GM18870 (cell line): ENCODE measurements around the gene ARHGAP23.

Source experiments
- ATAC-seq: cut with Tn5 transposase; IDR thresholded peaks from one replicate; pipeline ENCODE4 v1.9.1; 2021; ENCODE audit warnings: moderate library complexity; ENCODE audit not compliant: unreplicated experiment

ARHGAP23 gene

GRCh38 chr17:38442548-38442947, 14.3 kb downstream of the ARHGAP23 start:
- ATAC-seq, result no peak

GRCh38 chr17:38443356-38444031, 15.2 kb downstream of the ARHGAP23 start:
- no peak for ATAC-seq

- no peak for ATAC-seq
Observed at GRCh38 chr17:38444151-38444550, 15.9 kb downstream of the ARHGAP23 start.

DNA sequence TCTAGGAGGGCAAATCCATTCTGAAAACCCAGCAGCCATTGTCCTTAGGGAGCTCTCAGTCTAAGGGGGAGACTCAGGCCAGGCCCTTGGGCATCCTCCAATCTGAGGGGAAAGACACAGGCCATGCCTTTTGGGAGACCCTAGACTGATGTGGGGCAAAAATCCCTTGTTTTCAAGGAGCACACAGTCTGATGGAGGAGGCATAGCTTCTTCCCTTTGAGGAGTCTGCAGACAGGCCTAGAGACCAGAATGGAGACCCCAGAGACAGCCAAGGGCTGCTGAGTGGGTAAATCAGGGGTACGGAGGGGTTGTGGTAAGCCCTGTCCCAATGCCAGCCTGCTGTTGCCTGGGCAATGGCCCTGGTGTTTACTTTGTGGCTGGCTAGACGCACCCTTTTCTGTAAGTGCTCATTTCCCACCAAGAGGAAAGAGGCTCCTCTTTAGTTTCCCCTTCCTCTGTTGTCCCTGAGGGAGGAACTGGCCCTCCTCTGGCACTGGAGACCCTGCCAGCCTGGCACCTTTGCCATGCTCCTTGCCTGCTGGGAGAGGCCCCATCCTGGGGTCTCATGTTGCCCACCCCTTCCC, 19.3 kb downstream of the ARHGAP23 start:
- ATAC-seq, result no peak

- ATAC-seq, result no peak
Observed at GRCh38 chr17:38448208-38448771, 20.0 kb downstream of the ARHGAP23 start.

GRCh38 chr17:38449364-38449763, 21.1 kb downstream of the ARHGAP23 start:
- ATAC-seq, result no peak

DNA sequence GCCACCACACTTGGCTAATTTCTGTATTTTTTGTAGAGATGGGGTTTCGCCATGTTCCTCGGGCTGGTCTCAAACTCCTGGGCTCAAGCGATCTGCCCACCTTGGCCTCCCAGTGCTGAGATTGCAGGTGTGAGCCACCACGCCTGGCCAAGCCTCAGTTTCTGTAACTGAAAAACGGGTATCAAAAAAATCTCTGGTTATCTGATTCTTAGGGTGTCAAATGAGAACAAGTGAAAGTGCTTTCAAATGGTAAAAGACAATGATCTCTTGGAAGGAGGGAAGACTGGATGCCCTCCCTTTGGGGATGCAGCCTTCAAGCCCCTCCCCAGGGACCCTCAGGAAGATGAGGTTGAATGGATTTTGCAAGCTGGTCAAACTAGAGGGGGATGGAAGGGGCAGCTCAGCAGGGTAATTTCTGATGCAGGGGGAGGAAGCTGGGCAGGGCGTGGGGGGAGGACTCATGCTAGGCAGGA, 22.3 kb downstream of the ARHGAP23 start:
- no peak for ATAC-seq

DNA sequence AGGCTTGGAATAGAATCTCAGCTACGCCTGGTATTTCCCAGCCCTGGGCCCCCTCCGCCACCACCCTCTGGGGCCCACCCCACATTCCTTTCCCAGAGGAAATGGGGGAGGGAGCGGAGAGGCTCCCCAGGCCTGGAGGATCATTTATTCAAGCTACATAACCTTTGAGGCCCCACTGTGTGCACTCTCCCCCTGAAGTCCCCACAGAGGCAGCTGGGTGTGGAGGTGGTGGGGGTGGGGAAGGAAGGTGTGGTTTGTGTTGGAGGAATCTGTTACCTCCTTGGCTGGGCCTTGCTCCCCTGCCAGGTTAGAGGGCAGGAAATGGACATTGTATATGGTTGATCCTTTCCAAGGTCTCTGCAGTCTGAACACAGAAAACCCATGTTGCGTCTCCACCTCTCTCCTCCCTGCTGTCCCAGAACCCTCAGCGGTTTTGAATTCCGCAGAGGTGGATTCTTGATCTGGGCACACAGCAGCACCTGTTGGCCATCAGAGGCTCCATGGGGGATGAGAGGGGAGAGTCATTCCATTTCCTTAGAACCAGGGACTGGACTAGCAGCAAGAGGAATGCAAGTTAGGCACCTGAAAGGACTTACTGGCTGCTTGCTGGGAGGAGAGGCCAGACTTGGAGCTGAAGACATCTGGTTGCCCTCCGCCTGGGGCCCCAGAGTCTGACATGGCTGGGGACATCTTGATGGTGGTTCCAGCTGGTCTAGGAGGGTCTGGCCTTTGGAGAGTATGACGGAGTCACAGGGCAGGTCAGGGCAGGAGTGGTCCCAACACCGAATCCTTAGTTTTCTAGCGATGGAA, 23.0 kb downstream of the ARHGAP23 start:
- ATAC-seq, result no peak

GRCh38 chr17:38451840-38452529, 23.7 kb downstream of the ARHGAP23 start:
- no peak for ATAC-seq

- ATAC-seq, result no peak
Observed at GRCh38 chr17:38452719-38453118, 24.5 kb downstream of the ARHGAP23 start.

- no peak for ATAC-seq
Observed at GRCh38 chr17:38453951-38454421, 25.7 kb downstream of the ARHGAP23 start.

DNA sequence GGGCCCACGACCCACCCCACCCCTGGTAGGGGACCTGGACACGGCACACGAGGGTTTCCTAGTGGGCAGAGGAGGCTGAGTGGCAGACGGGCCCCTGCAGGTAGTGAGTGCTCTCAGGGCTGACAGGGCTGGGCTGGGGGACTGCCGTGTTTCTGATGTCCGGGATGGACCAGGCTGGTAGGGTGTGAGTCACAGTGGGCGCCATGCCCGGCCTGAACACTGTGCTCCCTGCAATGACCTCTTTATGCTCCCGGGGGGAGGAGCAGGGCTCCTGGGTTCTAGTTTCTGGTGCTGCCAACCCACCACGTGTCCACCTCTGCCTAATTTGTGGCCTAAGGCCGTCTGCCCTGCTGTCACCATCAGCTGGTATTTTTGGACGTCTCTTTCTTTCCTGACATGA, 26.3 kb downstream of the ARHGAP23 start:
- no peak for ATAC-seq

DNA sequence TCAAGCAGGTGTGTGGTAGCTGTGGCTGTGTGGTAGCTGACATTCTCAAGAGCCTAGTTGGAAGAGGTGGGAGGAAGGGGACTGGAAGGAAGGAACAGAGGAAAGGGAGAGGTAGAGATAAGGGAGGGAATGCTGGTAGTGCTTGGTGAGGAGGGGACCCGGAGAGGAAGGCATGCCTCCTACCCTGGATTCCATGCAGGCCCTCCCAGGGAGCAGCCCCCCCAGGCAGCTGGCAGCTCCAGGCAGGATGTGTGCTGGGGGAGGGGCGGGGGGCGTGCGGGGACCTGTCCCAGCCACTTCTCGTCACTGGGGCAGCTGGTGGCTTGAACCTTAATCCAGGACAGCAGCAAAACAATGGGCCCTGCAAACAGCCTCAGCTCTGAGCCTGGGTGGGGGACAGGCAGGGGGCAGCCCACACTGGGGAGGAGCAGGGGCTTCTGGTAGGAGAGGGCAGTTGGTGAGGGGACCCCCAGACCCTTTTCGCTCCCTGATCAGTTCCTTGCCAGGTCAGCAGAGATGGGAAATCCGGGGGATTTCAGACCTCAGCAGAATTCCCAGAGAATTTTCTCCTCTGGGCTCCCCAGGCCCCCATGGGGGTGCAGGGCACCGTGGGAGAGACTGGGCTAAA, 27.1 kb downstream of the ARHGAP23 start:
- ATAC-seq, result no peak

- no peak for ATAC-seq
Observed at GRCh38 chr17:38456031-38456815, 28.0 kb downstream of the ARHGAP23 start.

- ATAC-seq, result no peak
Observed at GRCh38 chr17:38457577-38458371, 29.5 kb downstream of the ARHGAP23 start.

DNA sequence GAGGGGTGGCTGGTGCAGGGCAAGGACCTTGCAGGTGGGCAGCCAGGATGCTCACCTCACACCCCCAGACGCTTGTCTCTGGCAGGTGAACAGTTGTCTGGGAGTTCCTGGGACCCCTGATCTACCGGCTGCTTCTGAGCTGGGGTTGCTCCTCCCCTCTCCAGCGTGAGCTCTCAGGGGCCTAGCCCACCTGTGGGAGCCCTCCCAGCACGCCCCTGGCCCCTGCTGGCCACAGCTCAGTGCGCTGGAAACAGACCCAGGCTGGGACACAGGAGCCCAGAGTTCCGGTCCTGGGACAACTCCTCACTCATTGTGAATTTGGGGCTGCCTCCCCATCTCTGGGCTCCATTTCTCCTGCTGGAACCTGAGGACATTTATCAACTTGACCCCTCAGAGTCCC, 30.3 kb downstream of the ARHGAP23 start:
- ATAC-seq, result no peak

- ATAC-seq, result no peak
Observed at GRCh38 chr17:38459567-38459966, 31.3 kb downstream of the ARHGAP23 start.

GRCh38 chr17:38460082-38460715, 31.9 kb downstream of the ARHGAP23 start:
- ATAC-seq, result no peak
